Neural cell (in vitro differentiated cells): ENCODE measurements around the gene PLA2G12A. TPM values are rescaled to one million over a fixed set of nuclear protein-coding genes. Genes with fewer than 3 reads are reported as not detected.

Experiments
- polyA plus RNA-seq: library from polyadenylated mRNA; depleted of rRNA; stranded (reverse); fragments of >200 nt; gene quantifications from 2 replicates; pipeline ENCODE4 v1.2.3, GENCODE V29; 2014
- small RNA-seq, 3 experiments: library from RNA; depleted of rRNA; stranded (forward); fragments of <200 nt; gene quantifications; one replicate each; pipeline ENCODE3, GENCODE V24; 2012

Gene PLA2G12A
- polyA plus RNA-seq, 1 donor from 2014 or later: 31.2 TPM

Small RNAs within 50 kb of the gene (small RNA-seq; reads per million reads assigned to genes)
- 0 reads per million in 3 experiments for gene HIGD1AP14

Other genes starting within 250 kb of the PLA2G12A start
- gene MCUB, start 169.8 kb downstream of the PLA2G12A start, polyA plus RNA-seq: 3.9 and 23.0 TPM in 2 replicates
- 5.1 and 9.5 TPM in 2 replicates for gene CASP6, start 26.6 kb downstream of the PLA2G12A start, polyA plus RNA-seq
- gene CFI, start 71.9 kb upstream of the PLA2G12A start, polyA plus RNA-seq: not detected in 2 replicates
- gene GAR1, start 85.7 kb upstream of the PLA2G12A start, polyA plus RNA-seq: 9.1 and 12.1 TPM in 2 replicates
- 0.40 and 1.2 TPM in 2 replicates for gene RRH, start 97.9 kb upstream of the PLA2G12A start, polyA plus RNA-seq
- gene LRIT3, start 118.0 kb upstream of the PLA2G12A start, polyA plus RNA-seq: 0.33 and 0.78 TPM in 2 replicates
- not detected in 2 replicates for gene EGF, start 182.8 kb upstream of the PLA2G12A start, polyA plus RNA-seq